Uterus (tissue), 4 donors: Measurements from ENCODE around the gene KLK8. TPM values are rescaled to one million over a fixed set of nuclear protein-coding genes. Genes with fewer than 3 reads are reported as not detected.

Experiments used
- DNase-seq, 2 donors: peaks; one replicate each; pipeline ENCODE4 v3.0.0-alpha.2; 2019 to 2020
- H3K27ac ChIP-seq, 2 donors: fragments of 200-600 bp; sonication (generic); 1 replicate in 1 of 2; 2 replicates in 1 of 2; pipeline ENCODE4 v1.5.1; 2016 to 2018
- H3K27me3 ChIP-seq, 2 donors: fragments of 200-600 bp; sonication (generic); one replicate each; pipeline ENCODE4 v1.5.1; 2018 to 2019; ENCODE audit warnings: control low read depth in 1 of 2
- H3K36me3 ChIP-seq, 2 donors: fragments of 200-600 bp; sonication (generic); one replicate each; pipeline ENCODE4 v1.5.1; 2019; ENCODE audit warnings: control low read depth in 1 of 2
- H3K4me1 ChIP-seq, 2 donors: fragments of 200-600 bp; sonication (generic); one replicate each; pipeline ENCODE4 v1.5.1; 2018 to 2019; ENCODE audit warnings: control low read depth in 1 of 2
- H3K4me3 ChIP-seq, 2 donors: fragments of 200-600 bp; sonication (generic); 1 replicate in 1 of 2; 2 replicates in 1 of 2; pipeline ENCODE4 v1.5.1; 2018 to 2019; ENCODE audit warnings: mild to moderate bottlenecking in 1 of 2
- H3K9me3 ChIP-seq, 2 donors: fragments of 200-600 bp; sonication (generic); one replicate each; pipeline ENCODE4 v1.5.1; 2019; ENCODE audit warnings: control low read depth in 1 of 2
- POLR2A ChIP-seq, 2 donors: fragments of 450-650 bp; IDR thresholded peaks; one replicate each; pipeline ENCODE4 v1.6.1; 2016; ENCODE audit warnings: antibody characterized with exemption in 2 of 2, mild to moderate bottlenecking in 1 of 2, moderate library complexity in 1 of 2
- intact Hi-C: fragments of 100-400 bp; cut with DNase I; formaldehyde crosslinking; loops from one replicate; pipeline ENCODE4 v1.15.1; 2023; ENCODE audit warnings: low total_unique reads
- total RNA-seq, 4 donors: library from RNA; depleted of rRNA in 3 of 4; stranded (reverse); fragments of >200 nt in 3 of 4; gene quantifications; one replicate each; pipeline versions ENCODE4 v1.1.0 to v1.2.4, GENCODE V29; 2014 to 2023
- TF ChIP-seq, protein P1 (sequence below), 4 experiments: fragments of 200-600 bp in 2 of 4; fragments of 450-650 bp in 2 of 4; sonication (generic) in 2 of 4; IDR thresholded peaks; one replicate each; pipeline ENCODE4 v1.5.1; 2016 to 2019; ENCODE audit warnings: antibody characterized with exemption in 4 of 4, mild to moderate bottlenecking in 2 of 4, moderate library complexity in 1 of 4
- donor health status: DM: yes; HTN: yes; CAD: no.

Gene KLK8
- total RNA-seq, 4 donors from 2014 or later: 4.8 TPM; not detected in 3

DNA sequence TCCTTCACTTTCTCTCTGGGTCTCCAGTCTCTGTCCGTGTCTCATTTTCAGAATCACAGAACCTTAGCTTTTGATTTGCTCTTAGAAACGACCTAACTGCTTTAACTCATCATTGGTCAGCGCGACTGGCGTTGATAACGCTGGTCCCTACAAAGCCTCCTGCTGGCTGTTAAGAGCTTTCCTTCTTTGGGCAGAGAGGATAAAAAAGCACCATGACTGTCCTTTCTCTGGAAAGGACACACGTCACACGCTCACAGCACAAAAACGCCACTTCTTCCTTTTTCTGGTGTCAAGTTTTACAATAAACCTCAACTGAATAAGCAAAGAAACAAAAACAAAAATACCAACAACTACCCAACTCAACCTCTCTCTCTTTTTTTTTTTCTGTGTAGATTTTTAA, 35.1 kb upstream of the KLK8 start:
- TF ChIP-seq, protein P1, sequence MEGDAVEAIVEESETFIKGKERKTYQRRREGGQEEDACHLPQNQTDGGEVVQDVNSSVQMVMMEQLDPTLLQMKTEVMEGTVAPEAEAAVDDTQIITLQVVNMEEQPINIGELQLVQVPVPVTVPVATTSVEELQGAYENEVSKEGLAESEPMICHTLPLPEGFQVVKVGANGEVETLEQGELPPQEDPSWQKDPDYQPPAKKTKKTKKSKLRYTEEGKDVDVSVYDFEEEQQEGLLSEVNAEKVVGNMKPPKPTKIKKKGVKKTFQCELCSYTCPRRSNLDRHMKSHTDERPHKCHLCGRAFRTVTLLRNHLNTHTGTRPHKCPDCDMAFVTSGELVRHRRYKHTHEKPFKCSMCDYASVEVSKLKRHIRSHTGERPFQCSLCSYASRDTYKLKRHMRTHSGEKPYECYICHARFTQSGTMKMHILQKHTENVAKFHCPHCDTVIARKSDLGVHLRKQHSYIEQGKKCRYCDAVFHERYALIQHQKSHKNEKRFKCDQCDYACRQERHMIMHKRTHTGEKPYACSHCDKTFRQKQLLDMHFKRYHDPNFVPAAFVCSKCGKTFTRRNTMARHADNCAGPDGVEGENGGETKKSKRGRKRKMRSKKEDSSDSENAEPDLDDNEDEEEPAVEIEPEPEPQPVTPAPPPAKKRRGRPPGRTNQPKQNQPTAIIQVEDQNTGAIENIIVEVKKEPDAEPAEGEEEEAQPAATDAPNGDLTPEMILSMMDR (IDR thresholded peaks at IDR 0.05): no peak
- TF ChIP-seq POLR2A (IDR thresholded peaks at IDR 0.05): no peak

DNA sequence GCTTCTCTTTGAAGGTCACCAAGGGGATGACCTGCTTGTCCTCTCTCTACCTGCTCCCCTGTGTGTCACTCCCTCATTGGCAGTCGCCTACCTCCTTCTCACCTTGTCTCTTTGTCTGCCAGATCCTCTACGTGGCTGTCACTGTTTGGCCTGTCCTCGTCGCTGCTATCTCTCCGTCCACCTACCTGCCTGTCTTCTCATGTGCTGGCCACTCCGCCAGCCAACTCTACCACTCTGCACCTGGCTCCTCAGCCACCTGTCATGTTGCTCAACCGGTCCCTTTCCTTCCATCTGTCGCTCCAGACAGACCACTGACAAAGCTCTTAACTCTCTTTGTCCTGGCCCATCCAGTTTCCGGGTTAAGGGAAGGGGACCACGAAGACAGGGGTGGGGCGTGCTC, 33.3 kb upstream of the KLK8 start, which contains the start of gene KLK12:
KLK12 (minus strand) TSS at position 299 of the 400 bp plus-strand sequence. CDS start 381 bp downstream, outside the sequence.
- H3K27ac ChIP-seq: no peak within 1 kb of the TSS
- TF ChIP-seq, protein P1 (IDR thresholded peaks at IDR 0.05): no peak
- TF ChIP-seq POLR2A (IDR thresholded peaks at IDR 0.05): no peak
- no peaks in the 10 kb centered on the region for H3K9me3 ChIP-seq
- intact Hi-C loops: no loop called here
- H3K4me3 ChIP-seq: no peak within 1 kb of the TSS
- no peaks in the 10 kb centered on the region for H3K27me3 ChIP-seq
- no peak for DNase-seq
- H3K36me3 ChIP-seq: no peaks in the 10 kb centered on the region
- H3K4me1 ChIP-seq: no peaks in the 10 kb centered on the region

More for the DNA sequence above, 35.1 kb upstream of the KLK8 start:
- Histone ChIP-seq H3K4me1 (no peaks in the 10 kb centered on the region), H3K36me3 (no peaks in the 10 kb centered on the region), H3K4me3 (no peak overlapping the region), H3K9me3 (no peaks in the 10 kb centered on the region), H3K27ac (no peak overlapping the region), H3K27me3 (no peaks in the 10 kb centered on the region)
- intact Hi-C loops: no loop called here
- DNase-seq: no peak

DNA sequence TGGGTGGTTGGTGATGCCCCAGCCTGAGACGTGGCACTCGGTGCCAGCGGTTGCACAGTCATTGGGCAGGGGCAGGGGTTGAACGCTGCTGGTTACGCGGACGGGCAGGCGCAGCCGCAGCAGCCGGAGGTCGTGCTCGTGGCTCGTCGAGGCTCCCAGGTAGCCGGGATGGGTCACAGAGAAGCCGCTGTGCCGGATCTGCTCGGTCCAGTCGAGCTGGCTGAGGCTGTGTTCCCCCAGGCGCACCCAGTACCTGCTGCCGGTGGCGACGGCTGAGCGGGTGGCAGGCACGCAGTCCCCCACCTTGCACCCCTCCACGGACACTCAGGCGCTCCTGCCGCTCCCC, 30.4 kb upstream of the KLK8 start:
- Histone ChIP-seq H3K4me3 (no peak overlapping the region), H3K9me3 (no peaks in the 10 kb centered on the region), H3K36me3 (no peaks in the 10 kb centered on the region), H3K4me1 (no peaks in the 10 kb centered on the region), H3K27ac (no peak overlapping the region), H3K27me3 (no peaks in the 10 kb centered on the region)
- no peak for DNase-seq
- intact Hi-C loops: no loop called here
- TF ChIP-seq, protein P1 (IDR thresholded peaks at IDR 0.05): no peak
- TF ChIP-seq POLR2A (IDR thresholded peaks at IDR 0.05): no peak

DNA sequence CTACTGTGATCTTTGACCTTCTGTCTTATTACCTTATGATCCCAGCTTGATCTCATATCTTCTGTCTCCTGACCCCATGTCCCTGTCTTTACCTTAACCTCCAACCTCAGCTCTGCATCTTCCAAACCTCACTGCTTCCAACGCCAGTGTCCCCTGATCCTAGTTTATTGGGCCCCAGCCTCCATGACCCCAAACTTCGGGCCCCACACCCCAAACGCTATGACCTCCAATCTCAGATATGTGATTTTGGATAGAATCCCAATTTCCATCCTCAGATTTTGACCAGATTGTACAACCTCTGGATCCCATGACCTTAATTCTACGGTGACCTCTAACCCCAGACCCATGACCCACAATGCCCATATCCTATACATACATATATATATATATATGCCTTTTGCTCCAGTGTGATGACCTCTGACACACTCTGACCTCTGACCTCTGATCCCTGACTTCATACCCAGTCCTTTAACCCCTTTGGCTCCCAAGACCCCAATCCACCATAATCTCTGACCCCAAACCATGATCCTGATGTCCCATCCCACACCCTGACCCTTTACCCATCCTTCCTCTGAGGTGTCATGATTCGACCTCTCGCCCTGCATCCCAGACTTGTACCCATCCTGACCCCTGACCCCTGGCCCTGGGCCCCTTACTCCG, 29.9 kb upstream of the KLK8 start:
- Histone ChIP-seq H3K36me3 (no peaks in the 10 kb centered on the region), H3K9me3 (no peaks in the 10 kb centered on the region), H3K27ac (no peak overlapping the region), H3K27me3 (peaks cover 0 to 2% of the 10 kb centered on the region in 2 donors), H3K4me3 (no peak overlapping the region), H3K4me1 (no peaks in the 10 kb centered on the region)
- no peak for DNase-seq
- intact Hi-C loops: no loop called here
- no peak for TF ChIP-seq POLR2A (IDR thresholded peaks at IDR 0.05)
- TF ChIP-seq, protein P1 (IDR thresholded peaks at IDR 0.05): no peak

DNA sequence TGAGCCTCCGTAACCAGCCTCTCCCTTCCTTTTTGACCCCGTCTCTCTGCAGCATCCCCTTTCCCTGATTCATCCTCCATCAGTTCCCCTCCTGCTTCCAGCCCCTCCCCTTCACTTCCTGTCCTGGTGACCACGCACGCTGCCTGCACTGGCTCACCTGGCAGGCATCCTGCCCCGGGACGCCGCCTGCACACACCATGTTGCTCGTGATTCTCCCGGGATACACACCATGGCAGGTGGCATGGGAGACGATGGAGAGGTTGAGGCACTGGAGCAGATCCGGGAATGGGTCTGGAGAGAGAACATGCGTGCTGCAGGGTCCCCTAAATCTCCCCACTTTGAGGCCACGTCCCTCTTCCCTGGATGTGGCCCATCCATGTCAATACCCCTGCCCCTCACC, 29.2 kb upstream of the KLK8 start:
- Histone ChIP-seq H3K36me3 (no peaks in the 10 kb centered on the region), H3K9me3 (no peaks in the 10 kb centered on the region), H3K4me3 (no peak overlapping the region), H3K4me1 (no peaks in the 10 kb centered on the region), H3K27ac (no peak overlapping the region), H3K27me3 (peaks cover 0 to 6% of the 10 kb centered on the region in 2 donors)
- intact Hi-C loops: no loop called here
- TF ChIP-seq POLR2A (IDR thresholded peaks at IDR 0.05): no peak
- TF ChIP-seq, protein P1 (IDR thresholded peaks at IDR 0.05): no peak
- DNase-seq: no peak
